ENCODE data around the gene NECTIN1. TPM values are rescaled to one million over a fixed set of nuclear protein-coding genes. Genes with fewer than 3 reads are reported as not detected.
A peak's percentile ranks its signal among the peaks of the same experiment; 100 is the strongest.

Gene NECTIN1
- total RNA-seq (2014; rRNA removed): 3.3 and 3.8 TPM in 2 replicates
- 5.0 TPM for polyA plus RNA-seq (2012)

DNA sequence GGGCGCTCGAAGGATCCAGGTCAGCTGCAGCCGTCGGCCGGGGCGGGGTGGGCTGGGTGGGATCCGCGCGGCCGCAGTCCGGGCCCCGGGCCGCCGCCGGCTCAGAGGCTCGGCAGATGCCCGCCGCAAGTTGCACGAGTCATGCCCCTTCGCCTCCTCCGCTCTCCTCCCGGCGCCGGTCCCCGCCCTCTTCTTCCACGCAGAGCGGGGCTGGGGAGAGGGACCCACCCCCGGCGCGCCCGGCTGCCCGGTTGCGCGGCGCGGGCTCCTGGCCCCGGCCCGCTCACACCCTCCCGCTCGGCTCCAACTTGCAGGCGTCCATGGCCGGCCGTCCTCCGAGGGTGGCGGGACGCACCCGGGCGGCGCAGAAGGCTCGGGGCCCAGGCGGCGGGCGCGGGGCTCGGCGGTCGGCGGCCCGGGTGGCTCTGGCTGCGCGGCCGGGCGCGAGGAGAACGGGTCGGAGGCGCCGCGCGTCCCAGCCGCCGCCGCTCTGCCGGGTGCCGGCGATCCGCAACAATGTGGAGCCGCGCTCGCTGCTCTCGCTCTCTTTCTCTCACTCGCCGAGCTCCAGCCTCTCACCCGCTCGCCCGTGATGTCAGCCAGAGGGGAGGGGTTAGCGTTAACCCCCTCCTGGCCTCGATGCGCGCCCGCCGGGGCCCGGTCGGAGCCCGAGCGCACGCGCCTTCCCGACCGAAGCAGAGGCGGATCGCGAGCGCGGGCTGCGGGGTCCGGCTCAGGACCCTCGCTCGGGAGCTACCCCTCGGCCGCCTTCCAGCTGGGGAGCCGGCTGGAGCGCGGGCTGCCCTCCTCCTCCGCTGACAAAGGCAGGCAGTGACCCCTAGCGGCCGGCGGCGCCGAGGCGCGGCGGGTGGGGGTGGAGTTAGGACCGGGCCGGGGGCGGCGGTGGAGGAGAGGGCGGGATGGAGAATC, at the start of gene NECTIN1:
Gene NECTIN1, minus strand, starts transcription at position 550 of the 930 bp plus-strand sequence. CDS start 647 bp downstream, outside the sequence.
- DNase-seq (ENCODE audit: low read depth): peak; percentile 83

DNA sequence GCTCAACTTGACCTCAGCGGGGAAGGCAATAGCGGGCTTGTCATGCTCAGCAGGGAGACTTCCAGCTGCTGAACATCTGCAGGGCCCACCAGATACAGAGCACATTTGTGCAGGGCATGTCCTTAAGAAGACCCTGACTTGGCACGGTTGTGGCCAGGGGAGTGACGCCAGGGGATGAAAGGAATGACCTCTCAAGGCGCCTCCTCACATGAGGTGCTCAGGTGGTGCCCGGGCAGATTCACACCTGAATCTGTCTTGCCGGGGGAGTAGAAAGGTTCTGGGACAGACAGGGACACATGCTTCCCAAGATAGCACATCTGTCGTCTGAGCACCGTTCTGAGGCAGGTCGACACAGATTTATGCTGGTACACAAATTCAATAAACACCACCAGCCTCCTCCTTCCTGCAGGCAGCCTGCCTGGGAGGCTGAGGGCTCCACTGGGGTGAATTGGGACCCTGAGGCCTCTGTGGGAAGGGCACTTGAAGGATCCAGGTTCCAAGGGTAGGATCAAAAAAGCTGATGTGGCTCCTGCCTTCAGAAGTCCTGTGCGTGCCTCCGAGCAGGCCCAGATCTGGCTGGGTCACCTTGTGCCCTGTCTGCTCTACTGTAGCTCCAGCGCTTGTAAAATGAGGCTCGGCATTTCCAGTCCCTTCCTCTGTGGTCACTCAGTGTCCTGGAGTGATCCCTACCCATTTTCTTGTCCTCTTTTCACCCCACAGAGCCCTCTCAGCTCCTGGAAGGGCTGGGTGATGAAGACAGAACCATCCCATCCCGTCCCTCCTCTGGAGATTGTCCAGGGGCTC, 49.6 kb upstream of the NECTIN1 start:
- DNase-seq (ENCODE audit: low read depth): no peak

- no peak for DNase-seq (ENCODE audit: low read depth)
These were observed 48.9 kb upstream of the NECTIN1 start for GRCh38 chr11:119777940-119778339.

- DNase-seq (ENCODE audit: low read depth): no peak
These were observed 47.7 kb upstream of the NECTIN1 start for GRCh38 chr11:119776651-119777050.

DNA sequence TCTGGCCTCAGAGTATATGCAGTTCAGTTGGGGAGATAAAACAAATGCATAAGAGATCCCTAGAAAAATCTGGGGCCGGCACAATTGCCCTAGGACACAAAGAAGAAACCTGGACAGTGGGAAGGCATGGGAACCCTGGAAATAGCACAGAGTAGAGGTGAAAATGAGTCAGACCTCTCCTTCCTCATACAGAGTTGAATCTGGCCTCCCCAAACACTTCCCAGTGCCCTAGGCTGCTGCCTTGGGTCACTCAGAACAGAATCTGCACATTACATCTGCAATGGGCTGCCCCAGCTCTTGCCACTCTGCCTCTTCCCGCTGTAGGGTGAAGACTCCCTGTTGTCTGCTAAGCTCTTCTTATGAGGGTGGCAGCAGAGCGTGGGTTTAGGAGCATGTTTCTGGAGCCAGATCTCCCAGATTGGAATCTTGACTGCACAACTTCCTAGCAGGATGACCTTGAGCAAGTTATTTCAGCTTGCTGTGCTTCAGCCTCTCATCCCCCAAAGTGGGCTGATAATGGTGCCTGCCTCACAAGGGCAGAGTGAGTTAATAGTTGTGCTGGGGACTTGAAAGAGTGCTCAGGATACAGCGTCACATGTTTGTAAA, 47.1 kb upstream of the NECTIN1 start:
- no peak for DNase-seq (ENCODE audit: low read depth)

DNA sequence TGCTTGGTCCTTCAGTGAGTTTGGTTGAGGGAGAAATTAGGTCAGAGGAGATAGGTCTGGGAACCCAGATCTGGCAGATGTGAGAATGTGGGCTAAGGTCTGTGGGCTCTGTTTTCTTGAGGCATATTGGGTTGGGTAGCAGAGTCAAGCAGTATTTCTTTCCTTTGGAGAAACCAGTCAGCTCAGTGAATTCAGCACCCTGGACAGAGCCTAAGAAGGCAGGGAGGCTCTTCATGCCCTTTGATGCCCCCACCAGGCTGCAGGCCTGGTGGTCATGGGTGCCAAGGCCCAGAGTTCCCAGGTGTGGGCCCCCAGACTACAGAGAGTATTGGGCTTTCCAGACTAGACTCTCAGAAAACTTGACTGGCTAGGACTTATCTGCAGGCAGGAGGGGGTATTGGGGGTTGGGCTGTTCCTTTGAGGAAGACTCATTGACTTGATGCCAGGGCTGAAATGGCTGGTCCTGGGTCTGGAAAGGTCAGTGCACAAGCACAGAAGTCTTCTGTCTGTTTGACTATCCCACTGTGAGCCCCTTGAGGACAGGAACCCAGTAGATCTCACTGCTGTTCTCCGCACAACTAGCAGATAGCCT, 45.3 kb upstream of the NECTIN1 start:
- peak; percentile 33 for DNase-seq (ENCODE audit: low read depth)

GRCh38 chr11:119772641-119773415, 43.8 kb upstream of the NECTIN1 start:
- no peak for DNase-seq (ENCODE audit: low read depth)

- DNase-seq (ENCODE audit: low read depth): no peak
These were observed 43.1 kb upstream of the NECTIN1 start for GRCh38 chr11:119772076-119772475.

- no peak for DNase-seq (ENCODE audit: low read depth)
These were observed 42.3 kb upstream of the NECTIN1 start for GRCh38 chr11:119771172-119771770.

- no peak for DNase-seq (ENCODE audit: low read depth)
These were observed 36.6 kb upstream of the NECTIN1 start for GRCh38 chr11:119765628-119766027.

GRCh38 chr11:119764108-119764868, 35.3 kb upstream of the NECTIN1 start:
- DNase-seq (ENCODE audit: low read depth): peak; percentile 22

DNA sequence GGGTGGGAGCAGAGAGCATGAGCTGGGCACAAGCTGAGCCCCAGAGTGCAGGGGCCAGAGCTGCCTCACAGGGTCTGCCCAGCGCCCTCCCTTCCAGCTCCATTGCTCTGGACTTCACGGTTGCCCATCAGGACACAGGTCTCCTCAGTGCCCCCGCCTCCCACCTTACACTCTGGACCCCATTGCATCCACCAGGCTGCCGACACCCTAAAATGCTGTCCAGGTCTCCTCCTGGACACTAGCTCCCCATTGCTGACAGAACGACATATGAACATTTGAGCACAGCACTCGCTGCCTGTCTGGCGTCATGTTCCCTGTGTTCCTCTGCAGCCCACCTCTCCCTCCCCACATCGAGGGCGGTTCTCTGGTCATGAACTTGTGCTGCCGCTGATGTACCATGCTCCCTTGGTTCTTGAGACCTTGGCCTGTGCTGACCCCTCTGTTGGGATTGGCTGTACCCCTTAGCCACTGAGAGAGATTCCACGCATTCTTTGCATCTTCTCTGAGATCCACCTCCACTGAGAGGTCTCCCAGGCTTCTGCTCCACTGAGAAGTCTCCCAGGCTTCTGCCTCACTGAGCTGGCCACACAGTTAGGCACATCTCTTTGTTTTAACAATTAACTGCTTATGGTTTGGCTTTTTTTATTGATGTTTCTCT, 34.2 kb upstream of the NECTIN1 start:
- DNase-seq (ENCODE audit: low read depth): no peak

DNA sequence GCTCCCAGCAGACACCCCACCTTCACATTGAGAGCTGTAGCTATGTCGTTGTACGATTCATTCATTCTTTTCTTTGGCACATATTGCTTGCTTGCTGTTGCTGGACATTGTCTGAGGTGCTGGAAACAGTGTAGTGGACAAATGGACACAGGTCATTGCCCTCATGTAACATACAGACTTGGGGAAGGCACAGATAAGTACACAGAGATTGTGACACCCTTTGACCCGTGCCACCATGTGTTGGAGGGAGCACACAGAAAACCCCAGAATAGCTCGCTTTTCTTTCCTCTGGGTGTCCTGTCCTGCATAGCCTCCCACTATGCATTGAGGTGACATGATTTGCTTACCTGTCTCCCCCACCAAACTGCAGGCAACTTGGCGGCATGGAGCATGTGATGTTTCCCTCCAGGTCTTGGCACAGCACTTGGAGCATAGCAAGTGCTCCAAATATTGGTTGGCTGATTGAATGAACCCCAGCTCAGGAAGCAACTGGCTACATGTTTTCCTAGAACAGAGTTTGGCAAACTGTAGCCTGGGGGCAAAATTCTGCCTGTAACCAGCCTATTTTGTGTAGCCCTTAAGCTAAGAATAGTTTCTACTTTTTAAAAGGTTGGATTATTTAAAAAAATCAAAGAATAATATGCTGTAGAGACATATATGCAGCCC, 30.9 kb upstream of the NECTIN1 start:
- no peak for DNase-seq (ENCODE audit: low read depth)

- DNase-seq (ENCODE audit: low read depth): peak; percentile 67
These were observed 30.3 kb upstream of the NECTIN1 start for GRCh38 chr11:119759324-119759723.

DNA sequence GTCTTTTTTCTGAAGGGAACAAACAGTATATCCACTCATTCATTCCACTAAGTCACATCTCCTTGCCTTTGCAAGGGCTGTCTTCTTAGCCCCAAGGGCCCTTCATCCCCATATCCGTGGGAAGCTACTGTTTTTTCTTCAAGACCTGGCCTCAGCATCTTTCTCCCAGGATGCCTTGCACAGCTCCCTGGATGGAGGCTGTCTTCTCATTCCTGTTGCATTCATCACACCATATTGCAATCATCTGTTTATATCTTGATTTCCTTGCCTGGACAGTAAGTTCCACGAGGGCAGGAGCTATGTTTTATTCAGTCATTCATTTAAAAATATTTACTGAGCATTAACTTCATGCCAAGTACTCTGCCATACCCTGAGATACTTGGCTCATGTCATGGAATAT, 29.3 kb upstream of the NECTIN1 start:
- DNase-seq (ENCODE audit: low read depth): peak; percentile 13

- DNase-seq (ENCODE audit: low read depth): no peak
These were observed 28.4 kb upstream of the NECTIN1 start for GRCh38 chr11:119757378-119757777.

DNA sequence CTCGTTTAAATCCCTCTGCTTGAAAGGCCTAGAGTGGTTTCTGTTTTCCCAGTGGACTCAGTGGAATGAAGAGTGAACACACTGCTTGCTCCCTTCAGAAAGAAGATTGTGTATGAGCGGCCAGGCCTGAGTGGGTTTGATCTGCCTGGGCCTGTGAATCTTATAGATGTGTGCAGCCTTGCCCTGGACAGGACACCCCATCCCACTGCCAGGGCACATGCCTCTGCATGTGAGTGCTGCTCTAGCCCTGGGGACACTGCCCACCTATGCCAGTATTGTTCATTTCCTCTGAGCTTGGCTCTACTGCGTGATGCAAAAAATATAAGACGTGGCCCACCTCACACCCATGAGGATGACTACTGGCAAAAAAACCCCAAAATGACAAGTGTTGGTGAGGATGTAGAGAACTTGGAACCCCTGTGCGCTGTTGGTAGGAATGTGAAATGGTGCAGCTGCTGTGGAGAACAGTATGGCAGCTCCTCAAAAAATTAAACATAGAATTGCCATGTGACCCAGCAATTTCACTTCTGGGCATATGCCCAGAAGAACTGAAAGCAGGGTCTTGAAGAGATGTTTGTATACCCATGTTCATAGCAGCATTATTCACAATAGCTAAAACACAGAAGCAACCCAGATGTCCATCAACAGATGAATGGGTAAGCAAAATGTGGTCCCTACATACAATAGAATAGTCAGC, 27.3 kb upstream of the NECTIN1 start:
- DNase-seq (ENCODE audit: low read depth): no peak
